T-helper 2 cell treated with Interferon-gamma antibody and Interleukin-4, amounts not matched to agents 5 μg/mL and 100 μg/mL, for 36 hours (primary cell): ENCODE measurements around the gene MAP3K5.

Experiments used
- DNase-seq: peaks from one replicate; pipeline ENCODE4 v3.0.0; 2021; ENCODE audit warnings: low spot score
- H3K27ac Mint-ChIP-seq: one replicate; pipeline ENCODE4 v1.8.0; 2021; ENCODE audit warnings: mild to moderate bottlenecking, mixed read lengths
- H3K27me3 Mint-ChIP-seq: one replicate; pipeline ENCODE4 v1.8.0; 2021; ENCODE audit warnings: low read depth, mixed read lengths
- H3K36me3 Mint-ChIP-seq: one replicate; pipeline ENCODE4 v1.8.0; 2021; ENCODE audit warnings: low read depth, mixed read lengths
- H3K4me1 Mint-ChIP-seq: one replicate; pipeline ENCODE4 v1.8.0; 2021; ENCODE audit warnings: low read depth, mixed read lengths
- H3K4me3 Mint-ChIP-seq: one replicate; pipeline ENCODE4 v1.8.0; 2022; ENCODE audit warnings: mild to moderate bottlenecking, moderate library complexity, mixed read lengths
- H3K9me3 Mint-ChIP-seq: one replicate; pipeline ENCODE4 v1.8.0; 2021; ENCODE audit warnings: mixed read lengths

MAP3K5 gene

DNA sequence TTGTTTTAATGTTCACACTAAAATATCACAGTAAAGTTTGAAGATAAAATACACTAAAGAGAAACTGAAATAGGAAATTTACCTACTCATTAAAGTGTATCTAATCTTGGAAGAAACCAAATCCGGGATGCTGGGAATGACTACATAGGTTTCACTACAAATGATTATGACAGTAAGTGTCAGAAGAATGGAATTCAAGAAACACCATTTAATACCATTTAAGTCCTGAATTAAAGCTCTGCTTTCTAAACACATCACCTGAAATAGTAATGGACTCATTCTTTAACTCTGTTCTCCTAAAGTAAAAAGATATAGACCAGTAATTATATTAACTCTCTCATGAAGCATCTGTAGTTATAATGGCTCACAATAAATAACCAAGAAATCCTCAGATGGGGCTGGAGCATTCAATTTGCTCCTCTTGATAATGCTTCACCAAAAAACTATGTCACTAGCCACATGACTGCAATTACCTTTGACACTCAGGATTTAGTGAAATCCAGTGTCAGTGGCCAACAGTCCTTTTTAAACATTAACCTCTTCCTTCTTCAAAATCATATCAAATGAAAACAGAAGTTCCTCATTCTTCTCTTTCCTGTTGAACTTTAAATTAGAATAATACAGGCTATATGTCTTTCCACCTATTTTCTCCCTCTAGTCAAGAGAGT lies 283.4 kb downstream of the MAP3K5 start:
- peaks cover 2% of the 10 kb centered on the region for H3K27me3 Mint-ChIP-seq
- no peak overlapping the region for H3K27ac Mint-ChIP-seq
- no peaks in the 10 kb centered on the region for H3K9me3 Mint-ChIP-seq
- DNase-seq, result no peak
- peaks cover 6% of the 10 kb centered on the region for H3K4me1 Mint-ChIP-seq
- no peaks in the 10 kb centered on the region for H3K36me3 Mint-ChIP-seq
- H3K4me3 Mint-ChIP-seq, result no peak overlapping the region
